Inflammatory macrophage (primary cell): ENCODE data around the gene TMEM63A.

ENCODE experiments used
- DNase-seq, 2 donors: peaks; one replicate each; pipeline ENCODE4 v3.0.0-alpha.2; 2020 to 2022

TMEM63A gene

GRCh38 chr1:225844236-225845061 lies 37.7 kb downstream of the TMEM63A start:
- DNase-seq, result no peak

GRCh38 chr1:225843426-225843795 lies 38.8 kb downstream of the TMEM63A start:
- no peak for DNase-seq

- no peak for DNase-seq
Observed at GRCh38 chr1:225842788-225843425, 39.3 kb downstream of the TMEM63A start.

GRCh38 chr1:225842074-225842473 lies 40.1 kb downstream of the TMEM63A start:
- no peak for DNase-seq

- DNase-seq, result no peak
Observed at GRCh38 chr1:225840713-225841112, 41.5 kb downstream of the TMEM63A start.

- no peak for DNase-seq
Observed at GRCh38 chr1:225840223-225840610, 42.0 kb downstream of the TMEM63A start.

GRCh38 chr1:225838793-225839192 lies 43.4 kb downstream of the TMEM63A start:
- no peak for DNase-seq

GRCh38 chr1:225836296-225836695 lies 45.9 kb downstream of the TMEM63A start:
- DNase-seq, result peak in 1 of 2 donors; percentile 36

GRCh38 chr1:225835856-225836255 lies 46.3 kb downstream of the TMEM63A start:
- no peak for DNase-seq

GRCh38 chr1:225834417-225835329 lies 47.5 kb downstream of the TMEM63A start:
- no peak for DNase-seq

GRCh38 chr1:225830841-225831240 lies 51.3 kb downstream of the TMEM63A start:
- no peak for DNase-seq

GRCh38 chr1:225828706-225829345 lies 53.4 kb downstream of the TMEM63A start:
- no peak for DNase-seq

GRCh38 chr1:225827076-225827475 lies 55.1 kb downstream of the TMEM63A start:
- DNase-seq, result no peak

- DNase-seq, result peak; percentile 26 to 50
Observed at GRCh38 chr1:225825607-225826007, 56.6 kb downstream of the TMEM63A start.

GRCh38 chr1:225825078-225825477 lies 57.1 kb downstream of the TMEM63A start:
- DNase-seq, result no peak

GRCh38 chr1:225824533-225824941 lies 57.6 kb downstream of the TMEM63A start:
- no peak for DNase-seq

GRCh38 chr1:225823811-225824261 lies 58.3 kb downstream of the TMEM63A start:
- no peak for DNase-seq

- DNase-seq, result no peak
Observed at GRCh38 chr1:225822655-225823403, 59.4 kb downstream of the TMEM63A start.

GRCh38 chr1:225820522-225821120 lies 61.6 kb downstream of the TMEM63A start:
- no peak for DNase-seq

GRCh38 chr1:225819346-225820192 lies 62.6 kb downstream of the TMEM63A start:
- no peak for DNase-seq
